Testis (tissue), 2 donors: Measurements from ENCODE around the gene GMDS.

Experiments used
- CTCF ChIP-seq, 3 experiments: fragments of 450-650 bp in 2 of 3; fragments of 200-600 bp in 1 of 3; sonication (generic) in 1 of 3; IDR thresholded peaks; one replicate each; pipeline ENCODE4 v1.5.1; 2016 to 2019; ENCODE audit warnings: antibody characterized with exemption in 3 of 3, mild to moderate bottlenecking in 2 of 3, moderate library complexity in 1 of 3
- POLR2A ChIP-seq: fragments of 450-650 bp; IDR thresholded peaks from one replicate; pipeline ENCODE4 v1.6.1; 2017; ENCODE audit warnings: antibody characterized with exemption, mild to moderate bottlenecking, moderate library complexity

DNA sequence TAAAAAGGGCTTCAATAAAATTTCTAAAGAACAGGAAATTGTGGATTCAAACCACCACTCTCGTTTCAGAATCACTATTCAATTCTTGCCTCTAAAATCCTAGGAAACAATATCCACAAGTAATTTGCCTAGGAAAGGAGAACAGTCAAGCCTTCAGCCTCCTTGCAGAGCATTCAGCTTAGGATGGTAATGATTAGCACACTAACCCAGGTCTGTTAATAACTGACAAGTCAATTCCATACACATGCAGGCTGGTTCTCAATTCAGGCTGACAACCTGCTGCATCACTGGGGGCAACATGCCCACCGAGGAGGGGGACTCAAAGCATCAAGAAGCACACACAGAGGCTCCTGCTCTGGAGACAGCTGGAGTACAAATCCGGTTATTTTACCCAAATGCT is 57.6 kb downstream of the GMDS start:
- no peak for TF ChIP-seq CTCF (IDR thresholded peaks at IDR 0.05)
- no peak for TF ChIP-seq POLR2A
